ENCODE data around the gene B4GALT5. TPM values are rescaled to one million over a fixed set of nuclear protein-coding genes. Genes with fewer than 3 reads are reported as not detected.
"Not testable (repeated sequence)": the region's sequence is repeated elsewhere in the genome, so short reads cannot be mapped to it uniquely, and the experiment has no call there.

B4GALT5 gene
- total and polyA plus RNA-seq, 4 donors: 8.3 to 38.3 (median 22.3) TPM

DNA sequence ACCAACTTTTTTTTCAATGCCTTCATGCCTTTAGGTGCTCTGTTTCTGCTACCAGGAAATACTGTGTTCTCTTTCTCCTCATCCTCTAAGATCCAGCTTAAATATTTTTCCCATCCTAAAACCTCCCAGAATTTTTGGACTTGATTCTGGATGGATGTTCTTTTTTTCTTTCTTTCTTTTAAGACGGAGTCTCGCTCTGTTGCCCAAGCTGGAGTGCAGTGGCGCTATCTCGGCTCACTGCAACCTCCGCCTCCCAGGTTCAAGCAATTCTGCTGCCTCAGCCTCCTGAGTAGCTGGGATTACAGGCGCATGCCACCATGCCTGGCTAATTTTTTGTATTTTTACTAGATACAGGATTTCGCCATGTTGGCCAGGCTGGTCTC, 11.5 kb upstream of the B4GALT5 start:
- H3K9me3 ChIP-seq (ENCODE audit: control insufficient read depth, low read length); H3K36me3 ChIP-seq (ENCODE audit: control insufficient read depth in 1 of 2, insufficient read depth in 2 of 2, low read length in 1 of 2); ATAC-seq (ENCODE audit: low FRiP score); H3K4me3 ChIP-seq (ENCODE audit: low read length in 2 of 2); H3K4me1 ChIP-seq (ENCODE audit: control insufficient read depth in 1 of 2, insufficient read depth in 2 of 2, low read length in 2 of 2); H3K27ac ChIP-seq (ENCODE audit: low read depth in 1 of 2, low read length in 2 of 2); intact Hi-C loops (cut with DNase I); H3K27me3 ChIP-seq (ENCODE audit: control insufficient read depth in 1 of 2, insufficient read depth in 2 of 2, low read length in 1 of 2); DNase-seq: not testable (repeated sequence)
- 90 to 92% methylated on average over 7 of the region's 7 CpGs for WGBS, 2 donors

DNA sequence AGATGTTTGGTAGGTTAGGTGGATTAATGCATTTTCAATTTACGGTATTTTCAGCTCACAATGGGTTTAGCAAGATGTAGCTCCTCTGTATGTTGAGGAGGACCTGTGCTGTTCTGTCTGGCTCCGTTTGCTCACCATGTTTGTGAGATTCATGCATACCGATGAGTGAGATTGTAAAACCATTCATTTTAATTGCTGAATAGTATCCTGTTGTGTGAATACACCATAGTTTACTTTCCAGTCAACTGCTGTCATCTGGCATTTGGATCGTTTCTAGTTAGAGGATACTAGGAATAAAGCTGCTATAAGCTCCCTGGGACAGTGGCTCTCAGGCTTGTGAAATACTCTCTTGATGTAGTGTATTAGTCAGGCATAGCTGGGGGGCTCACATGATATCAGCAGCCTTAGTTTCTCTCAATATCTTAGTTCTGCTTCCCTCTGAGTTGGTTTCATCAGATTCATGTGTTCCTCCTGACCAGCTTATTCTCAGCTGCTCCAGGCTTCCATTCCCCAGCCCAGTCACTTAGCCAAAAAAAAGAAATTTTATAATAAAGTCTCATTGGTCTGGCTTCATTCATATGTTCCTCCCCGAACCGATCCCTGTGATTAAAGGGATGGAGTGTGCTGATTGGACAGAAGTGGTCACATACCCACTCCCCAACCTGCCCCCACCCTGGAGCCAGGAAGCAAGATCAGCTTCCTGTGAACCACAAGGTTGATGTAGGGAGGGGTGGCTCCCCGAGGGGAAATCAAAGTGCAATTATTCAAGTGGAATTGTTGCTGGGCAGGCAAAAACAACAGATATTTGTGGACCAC, 10.9 kb upstream of the B4GALT5 start:
- Histone ChIP-seq H3K27ac (ENCODE audit: low read depth in 1 of 2, low read length in 2 of 2) (no peak overlapping the region), H3K4me1 (ENCODE audit: control insufficient read depth in 1 of 2, insufficient read depth in 2 of 2, low read length in 2 of 2) (no peaks in the 10 kb centered on the region), H3K4me3 (ENCODE audit: low read length in 2 of 2) (no peak overlapping the region), H3K27me3 (ENCODE audit: control insufficient read depth in 1 of 2, insufficient read depth in 2 of 2, low read length in 1 of 2) (no peaks in the 10 kb centered on the region), H3K36me3 (ENCODE audit: control insufficient read depth in 1 of 2, insufficient read depth in 2 of 2, low read length in 1 of 2) (no peaks in the 10 kb centered on the region), H3K9me3 (ENCODE audit: control insufficient read depth, low read length) (no peaks in the 10 kb centered on the region)
- WGBS, 2 donors: 42% methylated on average over 7 of the region's 7 CpGs
- intact Hi-C loops (cut with DNase I): no loop called here
- DNase-seq (peak in 1 of 2 donors; percentile 76), ATAC-seq (ENCODE audit: low FRiP score) (peak; percentile 90)

DNA sequence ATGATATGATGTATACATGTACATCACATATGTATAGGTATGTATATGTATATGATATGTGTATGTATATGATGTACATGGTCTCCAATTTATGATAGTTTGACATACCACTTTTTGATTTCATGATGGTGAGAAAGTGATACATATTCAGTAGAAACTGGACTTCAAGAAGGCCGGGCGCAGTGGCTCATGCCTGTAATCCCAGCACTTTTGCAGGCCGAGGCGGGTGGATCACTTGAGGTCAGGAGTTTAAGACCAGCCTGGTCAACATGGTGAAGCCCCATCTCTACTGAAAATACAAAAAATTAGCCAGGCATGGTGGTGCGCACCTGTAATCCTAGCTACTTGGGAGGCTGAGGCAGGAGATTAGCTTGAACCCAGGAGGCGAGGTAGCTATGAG, 10.1 kb upstream of the B4GALT5 start:
- H3K36me3 ChIP-seq (ENCODE audit: control insufficient read depth in 1 of 2, insufficient read depth in 2 of 2, low read length in 1 of 2); H3K9me3 ChIP-seq (ENCODE audit: control insufficient read depth, low read length); H3K4me1 ChIP-seq (ENCODE audit: control insufficient read depth in 1 of 2, insufficient read depth in 2 of 2, low read length in 2 of 2); ATAC-seq (ENCODE audit: low FRiP score); intact Hi-C loops (cut with DNase I); H3K27me3 ChIP-seq (ENCODE audit: control insufficient read depth in 1 of 2, insufficient read depth in 2 of 2, low read length in 1 of 2); DNase-seq; H3K27ac ChIP-seq (ENCODE audit: low read depth in 1 of 2, low read length in 2 of 2); H3K4me3 ChIP-seq (ENCODE audit: low read length in 2 of 2): not testable (repeated sequence)
- WGBS, 2 donors: 98% methylated on average over 6 of the region's 6 CpGs

DNA sequence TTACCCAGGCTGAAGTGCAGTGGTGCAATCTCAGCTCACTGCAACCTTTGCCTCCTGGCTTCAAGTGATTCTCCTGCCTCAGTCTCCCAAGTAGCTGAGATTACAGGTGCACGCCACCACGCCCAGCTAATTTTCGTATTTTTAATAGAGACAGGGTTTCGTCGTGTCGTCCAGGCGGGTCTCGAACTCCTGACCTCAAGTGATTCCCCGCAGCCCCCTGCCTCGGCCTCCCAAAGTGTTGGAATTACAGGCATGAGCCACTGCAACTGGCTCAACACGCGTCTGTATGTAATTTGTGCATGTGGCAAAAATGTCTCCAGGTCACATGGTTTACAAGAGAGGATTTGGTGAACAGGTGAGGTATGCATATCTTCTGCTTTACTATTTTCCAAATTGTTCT, 7.6 kb upstream of the B4GALT5 start:
- H3K4me3 ChIP-seq (ENCODE audit: low read length in 2 of 2); H3K27ac ChIP-seq (ENCODE audit: low read depth in 1 of 2, low read length in 2 of 2); DNase-seq; H3K4me1 ChIP-seq (ENCODE audit: control insufficient read depth in 1 of 2, insufficient read depth in 2 of 2, low read length in 2 of 2); intact Hi-C loops (cut with DNase I); H3K27me3 ChIP-seq (ENCODE audit: control insufficient read depth in 1 of 2, insufficient read depth in 2 of 2, low read length in 1 of 2); H3K36me3 ChIP-seq (ENCODE audit: control insufficient read depth in 1 of 2, insufficient read depth in 2 of 2, low read length in 1 of 2); H3K9me3 ChIP-seq (ENCODE audit: control insufficient read depth, low read length); ATAC-seq (ENCODE audit: low FRiP score): not testable (repeated sequence)
- 94% methylated on average over 12 of the region's 12 CpGs for WGBS, 2 donors

DNA sequence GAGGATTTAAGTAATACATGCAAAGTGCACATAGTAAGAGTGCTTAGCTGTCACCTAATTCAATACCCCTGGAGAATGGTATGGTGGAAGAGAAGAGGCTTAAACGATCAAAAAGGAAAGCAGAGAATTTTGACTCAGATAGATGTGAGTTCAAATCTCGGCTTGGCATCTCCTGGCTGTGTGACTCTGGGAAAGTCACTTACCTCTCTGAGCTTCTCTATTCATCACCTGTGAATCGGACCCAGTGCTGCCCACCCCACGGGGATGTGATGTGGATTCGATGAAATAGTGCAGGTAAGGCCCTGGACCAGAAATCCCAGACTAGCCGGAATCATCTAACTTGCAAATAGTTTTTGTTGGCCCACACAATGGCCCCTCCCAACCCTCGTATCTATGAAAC, 1.8 kb upstream of the B4GALT5 start:
- DNase-seq: no peak
- Histone ChIP-seq H3K36me3 (ENCODE audit: control insufficient read depth in 1 of 2, insufficient read depth in 2 of 2, low read length in 1 of 2) (no peaks in the 10 kb centered on the region), H3K27ac (ENCODE audit: low read depth in 1 of 2, low read length in 2 of 2) (no peak overlapping the region), H3K4me1 (ENCODE audit: control insufficient read depth in 1 of 2, insufficient read depth in 2 of 2, low read length in 2 of 2) (peaks cover 0 to 8% of the 10 kb centered on the region in 2 donors), H3K27me3 (ENCODE audit: control insufficient read depth in 1 of 2, insufficient read depth in 2 of 2, low read length in 1 of 2) (no peaks in the 10 kb centered on the region), H3K4me3 (ENCODE audit: low read length in 2 of 2) (no peak overlapping the region), H3K9me3 (ENCODE audit: control insufficient read depth, low read length) (no peaks in the 10 kb centered on the region)
- ATAC-seq (ENCODE audit: low FRiP score): no peak
- whole genome bisulfite sequencing, 2 donors: 90 to 91% methylated on average over 7 of the region's 7 CpGs
- intact Hi-C loops (cut with DNase I): loop anchor here in 1 of 2 donors (10.0 kb wide), 1 partner anchor 129 kb away; no protein-coding TSS in a partner anchor

DNA sequence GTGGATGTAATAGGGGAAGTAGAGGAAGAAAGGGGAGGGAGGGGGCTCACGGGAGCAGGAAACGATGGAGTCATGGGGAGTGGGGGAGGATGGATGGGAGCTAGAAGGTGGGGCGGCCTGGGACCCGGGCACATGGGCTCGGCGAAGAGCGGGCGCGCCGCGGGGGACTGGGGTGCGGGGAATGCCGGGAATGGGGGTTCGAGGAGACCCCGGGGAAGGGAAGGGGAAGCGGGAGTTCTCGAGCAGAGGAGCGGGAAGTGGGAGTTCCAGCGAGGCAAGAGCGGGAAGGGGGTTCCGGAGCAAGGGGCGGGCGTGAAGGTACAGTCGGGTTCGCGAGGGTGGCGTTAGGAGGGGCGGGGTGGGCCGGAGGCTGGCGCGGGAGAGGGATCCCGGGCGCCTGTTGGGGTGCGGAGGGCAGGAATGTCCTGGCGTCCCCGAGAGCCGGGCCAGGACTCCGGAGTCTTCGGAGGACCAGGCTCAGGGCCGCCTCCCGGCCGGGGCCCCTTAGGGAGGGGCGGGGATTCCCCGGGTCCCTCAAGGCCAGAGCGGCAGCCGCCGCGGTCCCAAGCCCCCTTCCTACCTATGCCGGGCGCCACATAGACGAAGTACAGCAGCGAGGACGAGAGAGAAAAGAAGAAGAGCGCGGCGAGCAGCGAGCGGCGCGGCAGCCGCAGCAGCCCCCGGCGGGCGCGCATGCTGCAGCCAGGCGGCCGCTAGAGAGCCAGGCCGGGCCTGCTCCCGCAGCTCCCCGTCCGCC, 504 bp downstream of the B4GALT5 start:
- WGBS, 2 donors: 1% methylated on average over 38 to 71 of the region's 71 CpGs
- DNase-seq: peak; percentile 61 to 84
- intact Hi-C loops (cut with DNase I): loop anchor here in 1 of 2 donors (5.0 to 10.0 kb wide), 4 partner anchors 36 to 132 kb away; partner anchors contain the start of gene SLC9A8
- peak overlapping the region; percentile 20 to 50 for H3K27ac ChIP-seq (ENCODE audit: low read depth in 1 of 2, low read length in 2 of 2)
- H3K4me3 ChIP-seq (ENCODE audit: low read length in 2 of 2): peak overlapping the region; percentile 85 to 91
- no peaks in the 10 kb centered on the region for H3K36me3 ChIP-seq (ENCODE audit: control insufficient read depth in 1 of 2, insufficient read depth in 2 of 2, low read length in 1 of 2)
- peaks cover 0 to 13% of the 10 kb centered on the region in 2 donors for H3K4me1 ChIP-seq (ENCODE audit: control insufficient read depth in 1 of 2, insufficient read depth in 2 of 2, low read length in 2 of 2)
- no peaks in the 10 kb centered on the region for H3K27me3 ChIP-seq (ENCODE audit: control insufficient read depth in 1 of 2, insufficient read depth in 2 of 2, low read length in 1 of 2)
- H3K9me3 ChIP-seq (ENCODE audit: control insufficient read depth, low read length): no peaks in the 10 kb centered on the region
- ATAC-seq (ENCODE audit: low FRiP score): peak; percentile 70

DNA sequence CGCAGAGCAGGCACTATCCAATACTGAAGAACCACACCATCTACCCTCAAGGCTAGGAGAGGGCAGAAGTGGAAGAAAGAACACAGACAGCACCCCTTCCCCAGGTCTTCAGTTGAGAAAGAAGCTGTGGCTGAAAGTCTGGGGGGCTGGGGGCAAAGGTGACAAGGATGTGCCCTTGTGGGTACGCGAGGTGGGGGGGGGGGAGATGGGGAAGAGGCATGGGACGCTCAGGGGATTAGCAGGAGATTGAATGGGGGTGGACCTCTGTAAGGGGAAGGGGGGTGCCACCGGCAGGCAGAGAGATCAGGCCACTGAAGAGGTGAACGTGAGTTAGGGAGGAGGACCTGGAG, 1.1 kb downstream of the B4GALT5 start:
- 1 to 12% methylated on average over 5 to 6 of the region's 6 CpGs for WGBS, 2 donors
- DNase-seq: no peak
- no peak for ATAC-seq (ENCODE audit: low FRiP score)
- Histone ChIP-seq H3K9me3 (ENCODE audit: control insufficient read depth, low read length) (no peaks in the 10 kb centered on the region), H3K36me3 (ENCODE audit: control insufficient read depth in 1 of 2, insufficient read depth in 2 of 2, low read length in 1 of 2) (no peaks in the 10 kb centered on the region), H3K4me3 (ENCODE audit: low read length in 2 of 2) (peak overlapping the region; percentile 85 to 91), H3K4me1 (ENCODE audit: control insufficient read depth in 1 of 2, insufficient read depth in 2 of 2, low read length in 2 of 2) (peaks cover 0 to 13% of the 10 kb centered on the region in 2 donors), H3K27ac (ENCODE audit: low read depth in 1 of 2, low read length in 2 of 2) (peak overlapping the region; percentile 20 to 50), H3K27me3 (ENCODE audit: control insufficient read depth in 1 of 2, insufficient read depth in 2 of 2, low read length in 1 of 2) (no peaks in the 10 kb centered on the region)
- intact Hi-C loops (cut with DNase I): loop anchor here in 1 of 2 donors (5.0 to 10.0 kb wide), 4 partner anchors 35 to 132 kb away; partner anchors contain the start of gene SLC9A8

DNA sequence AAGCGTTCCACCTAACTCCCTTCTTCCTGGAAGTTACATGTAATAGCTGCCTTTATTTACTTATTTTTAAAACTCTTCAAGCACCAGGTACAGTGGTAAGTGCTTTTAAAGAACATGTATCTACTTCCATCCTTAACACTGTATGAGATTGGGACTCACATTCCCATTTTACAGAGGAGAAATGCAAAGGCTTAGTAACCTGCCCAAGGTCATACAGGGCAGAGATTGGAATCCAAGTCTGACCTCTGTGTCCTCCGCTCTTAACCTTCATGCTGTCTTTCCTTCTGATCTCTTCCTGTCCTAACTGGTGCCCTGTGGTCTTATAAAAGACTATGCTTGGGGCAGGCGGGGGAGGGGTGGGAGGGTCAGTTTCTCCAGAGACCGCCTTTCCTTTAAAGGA, 1.6 kb downstream of the B4GALT5 start:
- DNase-seq (no peak), ATAC-seq (ENCODE audit: low FRiP score) (no peak)
- WGBS, 2 donors: 39 to 45% methylated on average over 4 of the region's 4 CpGs
- H3K27ac ChIP-seq (ENCODE audit: low read depth in 1 of 2, low read length in 2 of 2): peak overlapping the region in 1 of 2 donors; percentile 22
- H3K36me3 ChIP-seq (ENCODE audit: control insufficient read depth in 1 of 2, insufficient read depth in 2 of 2, low read length in 1 of 2): no peaks in the 10 kb centered on the region
- peak overlapping the region; percentile 85 to 91 for H3K4me3 ChIP-seq (ENCODE audit: low read length in 2 of 2)
- intact Hi-C loops (cut with DNase I): loop anchor here in 1 of 2 donors (5.0 to 10.0 kb wide), 4 partner anchors 35 to 133 kb away; partner anchors contain the start of gene SLC9A8
- H3K9me3 ChIP-seq (ENCODE audit: control insufficient read depth, low read length): no peaks in the 10 kb centered on the region
- peaks cover 0 to 13% of the 10 kb centered on the region in 2 donors for H3K4me1 ChIP-seq (ENCODE audit: control insufficient read depth in 1 of 2, insufficient read depth in 2 of 2, low read length in 2 of 2)
- H3K27me3 ChIP-seq (ENCODE audit: control insufficient read depth in 1 of 2, insufficient read depth in 2 of 2, low read length in 1 of 2): no peaks in the 10 kb centered on the region
